COR-L47 (cell line): ENCODE data around the gene OSBP.
"Not testable (repeated sequence)": the region's sequence is repeated elsewhere in the genome, so short reads cannot be mapped to it uniquely, and the experiment has no call there.

Experiments
- DNase-seq: peaks from one replicate; lab custom pipeline; 2025; lab: John Stamatoyannopoulos, UW

Gene OSBP

GRCh38 chr11:59553323-59553722 is 62.3 kb downstream of the OSBP start:
- DNase-seq = no peak

GRCh38 chr11:59552844-59553243 is 62.7 kb downstream of the OSBP start:
- DNase-seq = no peak

DNA sequence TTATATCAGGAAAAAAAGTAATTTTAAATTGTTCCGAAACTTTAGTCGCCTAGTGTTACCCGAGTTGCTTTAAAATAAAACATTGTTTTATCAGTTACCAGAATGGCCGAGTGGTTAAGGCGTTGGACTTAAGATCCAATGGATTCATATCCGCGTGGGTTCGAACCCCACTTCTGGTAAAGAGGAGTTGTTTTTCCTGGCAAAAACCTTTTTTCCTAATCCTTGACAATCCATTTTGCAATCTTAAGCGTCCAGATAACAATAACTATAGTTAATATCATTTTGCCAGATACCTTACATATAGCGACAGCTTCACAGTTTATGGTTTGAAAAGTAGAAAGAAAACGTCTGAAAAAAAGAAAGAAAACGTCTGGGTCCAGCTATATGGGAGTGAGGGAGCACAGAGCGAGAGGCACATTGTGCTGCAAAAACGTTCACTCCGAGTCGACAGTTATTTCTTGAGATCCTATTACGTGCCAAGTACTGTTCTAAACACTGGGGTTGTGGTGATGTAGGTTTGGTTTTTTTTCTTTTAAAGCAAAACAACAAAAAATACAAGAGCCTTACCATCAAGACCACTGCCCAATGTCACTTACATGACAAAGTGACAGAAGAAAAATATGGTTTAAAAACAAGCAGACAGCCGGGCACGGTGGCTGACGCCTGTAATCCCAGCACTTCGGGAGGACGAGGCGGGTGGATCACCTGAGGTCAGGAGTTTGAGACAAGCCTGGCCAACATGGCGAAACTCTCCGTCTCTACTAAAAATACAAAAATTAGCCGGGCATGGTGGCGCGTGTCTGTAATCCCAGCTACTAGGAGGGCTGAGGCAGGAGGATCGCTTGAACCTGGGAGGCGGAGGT is 63.7 kb downstream of the OSBP start:
- DNase-seq = peak; percentile 23

GRCh38 chr11:59550842-59551658 is 64.5 kb downstream of the OSBP start:
- peak; percentile 77 for DNase-seq

DNA sequence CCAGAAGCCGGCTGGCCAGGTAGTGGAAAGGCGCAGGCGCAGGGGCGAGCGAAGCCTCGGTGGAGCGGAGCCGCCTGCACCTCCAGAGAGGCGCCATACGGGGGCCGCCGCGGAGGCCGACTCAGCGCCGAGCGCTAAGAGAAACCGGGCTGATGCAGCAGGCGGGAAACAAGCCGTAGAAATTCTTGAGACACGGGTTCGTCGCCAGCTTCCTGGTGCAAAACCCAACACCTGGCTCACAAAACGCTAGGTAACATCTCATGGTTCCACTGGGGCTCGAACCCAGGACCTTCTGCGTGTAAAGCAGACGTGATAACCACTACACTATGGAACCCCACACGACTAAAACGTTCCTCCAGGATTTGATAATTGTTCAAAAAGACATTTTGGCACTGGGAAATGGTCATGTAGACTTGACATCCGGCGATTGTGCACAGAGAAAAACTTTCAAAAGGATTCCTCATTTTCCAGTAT is 65.2 kb downstream of the OSBP start:
- peak; percentile 94 for DNase-seq

DNA sequence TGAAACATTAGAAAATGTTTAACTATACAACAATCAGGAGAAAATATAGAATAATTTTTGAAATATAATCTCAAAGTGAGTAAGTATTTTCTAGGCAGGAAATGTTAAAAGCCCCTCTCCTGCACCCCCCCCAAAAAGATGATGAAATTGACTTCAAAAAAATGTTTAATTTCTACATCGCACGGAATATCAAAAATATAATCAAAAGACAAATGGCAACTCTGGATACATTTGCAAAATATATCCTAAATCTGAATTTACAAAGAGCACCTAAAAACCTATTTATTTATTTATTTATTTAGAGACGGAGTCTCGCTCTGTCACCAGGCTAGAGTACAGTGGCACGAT is 67.3 kb downstream of the OSBP start:
- no peak for DNase-seq

GRCh38 chr11:59547605-59548308 is 67.8 kb downstream of the OSBP start:
- not testable (repeated sequence) for DNase-seq

GRCh38 chr11:59545179-59546020 is 70.2 kb downstream of the OSBP start:
- DNase-seq = no peak

- DNase-seq = no peak
These were observed 70.8 kb downstream of the OSBP start for GRCh38 chr11:59544869-59545178.

GRCh38 chr11:59543713-59544112 is 71.9 kb downstream of the OSBP start:
- not testable (repeated sequence) for DNase-seq

DNA sequence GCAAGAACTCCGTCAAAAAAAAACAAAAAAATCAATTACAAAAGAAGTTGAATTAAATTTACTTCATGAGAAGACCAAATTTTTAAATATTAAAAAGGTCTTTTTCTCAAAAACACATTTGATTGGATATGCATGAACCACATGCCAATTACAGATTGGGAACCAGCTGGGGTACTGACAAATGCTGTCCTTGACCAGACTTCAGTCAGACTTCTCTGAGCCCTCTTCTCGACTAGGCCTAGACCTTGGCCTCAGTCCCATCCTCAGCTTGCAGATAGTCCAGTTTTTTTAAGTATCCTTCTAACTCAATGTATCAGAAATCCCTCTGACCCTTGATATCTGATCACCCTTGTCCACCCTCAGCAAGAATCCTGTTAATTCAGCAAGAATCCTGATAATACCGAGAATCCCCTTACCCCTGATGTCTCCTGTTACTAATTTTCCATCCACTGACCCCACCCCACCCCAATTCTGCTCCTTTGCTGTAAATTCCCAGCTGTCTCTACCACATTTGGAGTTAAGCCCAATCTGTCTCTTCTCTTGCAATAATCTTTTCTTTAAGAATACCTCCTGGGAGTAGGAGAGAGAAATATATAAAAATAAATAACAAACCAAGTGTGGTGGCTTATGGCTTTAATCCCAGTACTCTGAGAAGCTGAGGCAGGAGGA is 73.3 kb downstream of the OSBP start:
- DNase-seq = no peak

DNA sequence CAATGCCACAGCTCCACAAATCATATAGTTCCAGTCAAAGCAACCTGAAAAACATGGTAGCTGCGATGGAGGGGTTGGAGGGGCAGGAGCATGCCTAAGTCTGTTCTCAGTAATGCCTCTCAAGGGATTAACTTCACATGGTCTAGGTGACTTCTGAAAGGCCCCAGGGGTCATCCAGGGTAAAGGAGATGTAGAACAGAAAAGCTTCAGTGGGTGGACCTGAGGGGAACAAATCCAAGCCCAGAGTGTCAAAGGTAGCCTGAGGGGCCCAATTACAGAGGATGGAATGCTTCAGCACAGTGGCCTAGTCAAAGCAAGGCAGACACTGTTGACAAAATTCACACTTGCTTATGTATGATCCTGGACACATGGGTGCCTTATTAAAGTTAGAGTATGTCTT is 80.9 kb downstream of the OSBP start:
- DNase-seq = no peak

GRCh38 chr11:59532620-59533019 is 83.0 kb downstream of the OSBP start:
- no peak for DNase-seq

GRCh38 chr11:59528711-59529110 is 86.9 kb downstream of the OSBP start:
- no peak for DNase-seq
